ENCODE data around the gene RND3.

Gene RND3

GRCh38 chr2:150476286-150476685 is 11.2 kb downstream of the RND3 start:
- no peak for DNase-seq (ENCODE audit: extremely low read depth, low read depth)

GRCh38 chr2:150475479-150476250 is 11.8 kb downstream of the RND3 start:
- no peak for DNase-seq (ENCODE audit: extremely low read depth, low read depth)
- no peak for TF ChIP-seq CTCF (IDR thresholded peaks at IDR 0.05; ENCODE audit: low read depth, low read length)

More at GRCh38 chr2:150476286-150476685, 11.2 kb downstream of the RND3 start:
- TF ChIP-seq CTCF (IDR thresholded peaks at IDR 0.05; ENCODE audit: low read depth, low read length): no peak

GRCh38 chr2:150474326-150475074 is 13.0 kb downstream of the RND3 start:
- no peak for DNase-seq (ENCODE audit: extremely low read depth, low read depth)
- TF ChIP-seq CTCF (IDR thresholded peaks at IDR 0.05; ENCODE audit: low read depth, low read length): no peak

GRCh38 chr2:150473767-150474166 is 13.7 kb downstream of the RND3 start:
- no peak for TF ChIP-seq CTCF (IDR thresholded peaks at IDR 0.05; ENCODE audit: low read depth, low read length)
- no peak for DNase-seq (ENCODE audit: extremely low read depth, low read depth)

- no peak for DNase-seq (ENCODE audit: extremely low read depth, low read depth)
- TF ChIP-seq CTCF (IDR thresholded peaks at IDR 0.05; ENCODE audit: low read depth, low read length): no peak
Measured at GRCh38 chr2:150472511-150472899, 15.0 kb downstream of the RND3 start.

- TF ChIP-seq CTCF (IDR thresholded peaks at IDR 0.05; ENCODE audit: low read depth, low read length): no peak
- no peak for DNase-seq (ENCODE audit: extremely low read depth, low read depth)
Measured at GRCh38 chr2:150471813-150472510, 15.5 kb downstream of the RND3 start.

- TF ChIP-seq CTCF (IDR thresholded peaks at IDR 0.05; ENCODE audit: low read depth, low read length): no peak
Measured at GRCh38 chr2:150470435-150470834, 17.0 kb downstream of the RND3 start.

More at GRCh38 chr2:150470435-150470834, 17.0 kb downstream of the RND3 start:
- DNase-seq (ENCODE audit: extremely low read depth, low read depth): no peak

Measured in AG09319 (cell line).